Endothelial cell of umbilical vein (primary cell): Measurements from ENCODE around the gene CD320. TPM values are rescaled to one million over a fixed set of nuclear protein-coding genes. Genes with fewer than 3 reads are reported as not detected.
A peak's percentile ranks its signal among the peaks of the same experiment; 100 is the strongest.
"Not testable (repeated sequence)": the region's sequence is repeated elsewhere in the genome, so short reads cannot be mapped to it uniquely, and the experiment has no call there.

Experiments used
- BruUV-seq: library from RNA; stranded (reverse); fragments of 400-500 nt; replicated peaks from 2 replicates; lab custom pipeline; 2021; lab: Mats Ljungman, UMichigan
- CTCF ChIA-PET: fragments of 300-600, 350-600 bp; sonication (Branson Sonifier 250); formaldehyde crosslinking; loops from one replicate; lab custom pipeline; 2021; ENCODE audit warnings: antibody characterized with exemption, inconsistent platforms; lab: Charles Lee
- POLR2A ChIA-PET: fragments of 300-600, 350-600 bp; sonication (Branson Sonifier 250); formaldehyde crosslinking; loops from one replicate; lab custom pipeline; 2021; ENCODE audit warnings: antibody characterized with exemption, inconsistent platforms; lab: Charles Lee
- DNase-seq: peaks from one replicate; pipeline ENCODE4 v3.0.0-alpha.2; 2011; ENCODE audit warnings: low read depth, low spot score
- FAIRE-seq: peaks from 2 replicates; lab custom pipeline; 2011; peaks lifted over from hg19 to GRCh38; lab: Jason Lieb, UNC
- H2AFZ ChIP-seq: 2 replicates; pipeline ENCODE4 v1.6.0; 2012; ENCODE audit warnings: low read depth, low read length, control low read depth, inconsistent platforms
- H3K27ac ChIP-seq: 2 replicates; pipeline ENCODE4 v1.5.1; 2011; ENCODE audit warnings: low read depth, mild to moderate bottlenecking, control low read depth, low read length, moderate library complexity; ENCODE audit not compliant: insufficient read depth
- H3K27me3 ChIP-seq, 2 experiments: 2 replicates each; pipeline versions ENCODE4 v1.6.0 to v1.6.1; 2011; ENCODE audit warnings: low read length in 2 of 2, mixed read lengths in 1 of 2; ENCODE audit not compliant: control insufficient read depth in 2 of 2, insufficient read depth in 2 of 2
- H3K36me3 ChIP-seq, 2 experiments: 2 replicates in 1 of 2; 3 replicates in 1 of 2; pipeline ENCODE4 v1.5.1; 2011; ENCODE audit warnings: low read length in 2 of 2, mild to moderate bottlenecking in 1 of 2, moderate library complexity in 1 of 2; ENCODE audit not compliant: control insufficient read depth in 2 of 2, insufficient read depth in 2 of 2; ENCODE audit errors: extremely low read depth in 1 of 2
- H3K4me1 ChIP-seq: 3 replicates; pipeline ENCODE4 v1.5.1; 2011; ENCODE audit warnings: mild to moderate bottlenecking, low read length; ENCODE audit not compliant: control insufficient read depth, insufficient read depth; ENCODE audit errors: extremely low read depth
- H3K4me2 ChIP-seq: 2 replicates; pipeline ENCODE4 v1.6.1; 2011; ENCODE audit warnings: low read length, control low read depth, mixed read lengths; ENCODE audit not compliant: insufficient read depth
- H3K4me3 ChIP-seq, 3 experiments: fragments of 200-600 bp in 1 of 3; sonication (generic), shearing (Covaris generic) in 1 of 3; replicated peaks in 1 of 3; 2 replicates each; pipeline ENCODE4 v1.5.1; 2011 to 2016; ENCODE audit warnings: control low read depth in 3 of 3, low read length in 3 of 3, mild to moderate bottlenecking in 2 of 3, inconsistent platforms in 1 of 3, low read depth in 1 of 3, moderate library complexity in 1 of 3; ENCODE audit not compliant: insufficient read depth in 1 of 3
- H3K79me2 ChIP-seq: 2 replicates; pipeline ENCODE4 v1.6.0; 2012; ENCODE audit warnings: low read length, inconsistent platforms; ENCODE audit not compliant: control insufficient read depth, insufficient read depth
- H3K9ac ChIP-seq: replicated peaks from 2 replicates; pipeline ENCODE3; 2011; ENCODE audit warnings: low read length, control low read depth; ENCODE audit not compliant: insufficient read depth; ENCODE audit errors: extremely low read depth
- H3K9me1 ChIP-seq: replicated peaks from 3 replicates; pipeline ENCODE4 v1.6.0; 2011; ENCODE audit warnings: mild to moderate bottlenecking, low read length; ENCODE audit not compliant: control insufficient read depth, insufficient read depth; ENCODE audit errors: extremely low read depth
- H3K9me3 ChIP-seq: replicated peaks from 2 replicates; pipeline ENCODE4 v1.5.1; 2012; ENCODE audit warnings: low read length, inconsistent platforms; ENCODE audit not compliant: control insufficient read depth, insufficient read depth
- H4K20me1 ChIP-seq: replicated peaks from 2 replicates; pipeline ENCODE3; 2011; ENCODE audit warnings: mild to moderate bottlenecking, low read length; ENCODE audit not compliant: control insufficient read depth, insufficient read depth; ENCODE audit errors: extremely low read depth
- CTCF ChIP-seq, 2 donors: IDR thresholded peaks; 1 replicate in 1 of 2; 2 replicates in 1 of 2; pipeline ENCODE4 v1.5.1; 2011; ENCODE audit warnings: low read length in 2 of 2, mild to moderate bottlenecking in 2 of 2, moderate library complexity in 2 of 2, control low read depth in 1 of 2, inconsistent platforms in 1 of 2, low read depth in 1 of 2; ENCODE audit not compliant: insufficient read depth in 1 of 2; ENCODE audit errors: extremely low read depth in 1 of 2
- EZH2 ChIP-seq: IDR thresholded peaks from 2 replicates; pipeline ENCODE4 v1.6.1; 2012; ENCODE audit warnings: borderline replicate concordance, low read depth, mild to moderate bottlenecking, moderate library complexity, low read length, inconsistent platforms; ENCODE audit not compliant: severe bottlenecking
- FOS ChIP-seq: IDR thresholded peaks from 2 replicates; pipeline ENCODE4 v1.6.1; 2011; ENCODE audit warnings: mild to moderate bottlenecking, low read length, moderate library complexity, borderline replicate concordance; ENCODE audit not compliant: insufficient read depth
- GATA2 ChIP-seq: IDR thresholded peaks from 2 replicates; pipeline ENCODE4 v1.7.0; 2011; ENCODE audit warnings: low read depth, mild to moderate bottlenecking, moderate library complexity, mixed read lengths, low read length; ENCODE audit not compliant: insufficient read length, insufficient read depth
- JUN ChIP-seq: IDR thresholded peaks from 2 replicates; pipeline ENCODE4 v1.6.1; 2011; ENCODE audit warnings: borderline replicate concordance, low read depth; ENCODE audit not compliant: insufficient read length, insufficient read depth
- MYC ChIP-seq: IDR thresholded peaks from one replicate; pipeline ENCODE4 v1.6.1; 2011; ENCODE audit warnings: mild to moderate bottlenecking, low read depth, low read length
- POLR2A ChIP-seq: IDR thresholded peaks from 2 replicates; pipeline ENCODE4 v1.6.1; 2012; ENCODE audit warnings: low read depth, mild to moderate bottlenecking, control low read depth, low read length
- POLR2AphosphoS5 ChIP-seq: IDR thresholded peaks from 2 replicates; pipeline ENCODE4 v1.6.1; 2012; ENCODE audit warnings: low read depth, mild to moderate bottlenecking, control low read depth, low read length, moderate library complexity; ENCODE audit not compliant: insufficient read depth
- dilution Hi-C: fragments of 300-500 bp; cut with MboI; formaldehyde crosslinking; loops from one replicate; pipeline ENCODE4 v1.15.0; 2019; ENCODE audit warnings: low sequenced_read_pairs; ENCODE audit not compliant: extremely low pct_ligation_motif_present
- intact Hi-C: fragments of 100-400 bp; cut with micrococcal nuclease; formaldehyde crosslinking; loops from one replicate; pipeline ENCODE4 v1.10.0; 2022
- polyA plus RNA-seq, 4 experiments: library from polyadenylated mRNA; depleted of rRNA in 3 of 4; stranded (reverse) in 3 of 4; unstranded in 1 of 4; fragments of >200 nt; gene quantifications; 2 replicates each; pipeline versions ENCODE4 v1.2.1 to v1.2.3, GENCODE V29; 2011 to 2012; ENCODE audit warnings: missing spikeins in 1 of 4
- total RNA-seq: library from RNA; stranded (reverse); gene quantifications from 2 replicates; pipeline ENCODE4 v1.2.3, GENCODE V29; 2021
- TF ChIP-seq, protein P1 (sequence below): IDR thresholded peaks from 2 replicates; pipeline ENCODE4 v1.6.1; 2011; ENCODE audit not compliant: insufficient read depth, insufficient read length

CD320 gene
- total and polyA plus RNA-seq, 2 donors (not counting 3 experiments of a cell fraction or from before 2014, with no cell fraction given), result 84.9 to 190 TPM

DNA sequence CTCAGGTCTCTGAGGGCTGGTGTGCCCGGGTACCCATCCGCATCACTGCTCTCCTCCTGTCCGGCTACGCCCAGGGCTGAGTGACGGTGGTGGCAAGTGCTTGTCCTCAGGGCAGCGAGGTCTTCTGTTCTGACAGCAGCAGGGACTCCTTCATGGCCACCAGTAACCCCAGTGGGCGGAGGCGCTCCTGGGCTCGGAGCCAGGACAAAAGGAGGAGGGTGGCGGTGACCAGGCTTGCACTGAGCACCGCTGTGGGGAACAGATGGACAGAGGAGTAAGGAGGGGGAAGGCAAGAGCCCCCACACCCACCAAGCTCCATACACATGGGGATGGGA, 5.8 kb downstream of the CD320 start:
- dilution Hi-C loops, result no loop called here
- no peak overlapping the region for H3K9ac ChIP-seq

DNA sequence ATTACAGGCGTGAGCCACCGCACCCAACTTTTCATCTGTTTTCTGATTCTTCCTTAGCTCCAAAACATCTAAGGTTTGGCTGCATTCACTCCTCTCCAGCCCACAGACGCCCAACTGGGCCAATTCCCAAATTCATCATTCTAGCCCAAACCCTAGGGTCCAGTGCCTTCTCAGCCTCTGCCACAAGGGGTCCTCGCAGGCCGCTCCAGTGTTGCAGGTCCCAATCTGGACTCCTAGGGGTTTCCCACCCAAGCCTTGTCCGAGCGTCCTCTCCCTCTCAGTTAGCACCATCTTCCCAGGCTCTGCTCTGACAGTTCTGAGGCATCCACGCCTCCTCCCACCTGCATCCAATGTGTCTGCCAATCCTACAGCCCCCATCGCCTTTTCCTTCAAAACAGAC, 16.8 kb downstream of the CD320 start:
- FAIRE-seq, result peak; percentile 78

More for the DNA sequence above, 5.8 kb downstream of the CD320 start:
- H4K20me1 ChIP-seq, result no peaks in the 10 kb centered on the region
- CTCF ChIA-PET, result interaction anchor here (0.5 to 0.7 kb wide), 2 partner anchors 59 to 177 kb away, joined by 3 read pairs; no protein-coding TSS in a partner anchor
- no peak overlapping the region for H3K4me2 ChIP-seq
- FAIRE-seq (no peak), DNase-seq (no peak)
- H3K27me3 ChIP-seq, result no peaks in the 10 kb centered on the region
- TF ChIP-seq POLR2AphosphoS5, result no peak
- no peak for TF ChIP-seq JUN
- no peak for TF ChIP-seq FOS
- TF ChIP-seq MYC, result no peak
- no peak for TF ChIP-seq CTCF (IDR thresholded peaks at IDR 0.05; ENCODE audit: extremely low read depth in 1 of 2, insufficient read depth in 1 of 2, low read depth in 1 of 2, low read length in 2 of 2)
- TF ChIP-seq, protein P1, sequence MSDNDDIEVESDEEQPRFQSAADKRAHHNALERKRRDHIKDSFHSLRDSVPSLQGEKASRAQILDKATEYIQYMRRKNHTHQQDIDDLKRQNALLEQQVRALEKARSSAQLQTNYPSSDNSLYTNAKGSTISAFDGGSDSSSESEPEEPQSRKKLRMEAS, result no peak
- TF ChIP-seq POLR2A, result no peak
- TF ChIP-seq EZH2, result no peak
- TF ChIP-seq GATA2, result no peak
- H3K36me3 ChIP-seq, result peaks cover 0 to 4% of the 10 kb centered on the region in 2 experiments
- peaks cover 7% of the 10 kb centered on the region for H3K79me2 ChIP-seq
- H3K27ac ChIP-seq, result no peak overlapping the region
- POLR2A ChIA-PET, result interaction anchor here (0.6 kb wide), 1 partner anchor 36 kb away, joined by 6 read pairs; no protein-coding TSS in a partner anchor
- BruUV-seq, result TSS peak; percentile 21
- no peaks in the 10 kb centered on the region for H3K9me1 ChIP-seq
- no peak overlapping the region for H2AFZ ChIP-seq
- intact Hi-C loops, result no loop called here
- H3K4me3 ChIP-seq, result no peak overlapping the region
- H3K9me3 ChIP-seq, result no peaks in the 10 kb centered on the region
- peaks cover 7% of the 10 kb centered on the region for H3K4me1 ChIP-seq

DNA sequence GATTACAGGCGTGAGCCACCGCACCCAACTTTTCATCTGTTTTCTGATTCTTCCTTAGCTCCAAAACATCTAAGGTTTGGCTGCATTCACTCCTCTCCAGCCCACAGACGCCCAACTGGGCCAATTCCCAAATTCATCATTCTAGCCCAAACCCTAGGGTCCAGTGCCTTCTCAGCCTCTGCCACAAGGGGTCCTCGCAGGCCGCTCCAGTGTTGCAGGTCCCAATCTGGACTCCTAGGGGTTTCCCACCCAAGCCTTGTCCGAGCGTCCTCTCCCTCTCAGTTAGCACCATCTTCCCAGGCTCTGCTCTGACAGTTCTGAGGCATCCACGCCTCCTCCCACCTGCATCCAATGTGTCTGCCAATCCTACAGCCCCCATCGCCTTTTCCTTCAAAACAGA, 31.6 kb downstream of the CD320 start:
- intact Hi-C loops, POLR2A ChIA-PET, H3K4me2 ChIP-seq, H3K4me1 ChIP-seq, H3K79me2 ChIP-seq, H2AFZ ChIP-seq, H3K27ac ChIP-seq, H3K9me3 ChIP-seq, DNase-seq, H3K9ac ChIP-seq, H3K4me3 ChIP-seq, dilution Hi-C loops, CTCF ChIA-PET, H3K27me3 ChIP-seq, BruUV-seq, H4K20me1 ChIP-seq, H3K9me1 ChIP-seq, H3K36me3 ChIP-seq: not testable (repeated sequence)
- FAIRE-seq, result peak; percentile 81

More for the DNA sequence above, 16.8 kb downstream of the CD320 start:
- H3K36me3 ChIP-seq, DNase-seq, H3K27me3 ChIP-seq, intact Hi-C loops, H3K27ac ChIP-seq, BruUV-seq, H3K9ac ChIP-seq, H3K4me3 ChIP-seq, H3K79me2 ChIP-seq, POLR2A ChIA-PET, H3K9me3 ChIP-seq, CTCF ChIA-PET, dilution Hi-C loops, H4K20me1 ChIP-seq, H2AFZ ChIP-seq, H3K9me1 ChIP-seq, H3K4me2 ChIP-seq, H3K4me1 ChIP-seq: not testable (repeated sequence)
